Stimulated activated CD4-positive, alpha-beta T cell treated with anti-CD3 and anti-CD28 coated beads, Interleukin-2, amount 100 ng/mL, for 4 hours (primary cell): ENCODE measurements around the gene EDIL3.

Experiments
- DNase-seq: peaks from one replicate; pipeline ENCODE4 v3.0.0-alpha.2; 2020; ENCODE audit warnings: low read depth

The EDIL3 gene

DNA sequence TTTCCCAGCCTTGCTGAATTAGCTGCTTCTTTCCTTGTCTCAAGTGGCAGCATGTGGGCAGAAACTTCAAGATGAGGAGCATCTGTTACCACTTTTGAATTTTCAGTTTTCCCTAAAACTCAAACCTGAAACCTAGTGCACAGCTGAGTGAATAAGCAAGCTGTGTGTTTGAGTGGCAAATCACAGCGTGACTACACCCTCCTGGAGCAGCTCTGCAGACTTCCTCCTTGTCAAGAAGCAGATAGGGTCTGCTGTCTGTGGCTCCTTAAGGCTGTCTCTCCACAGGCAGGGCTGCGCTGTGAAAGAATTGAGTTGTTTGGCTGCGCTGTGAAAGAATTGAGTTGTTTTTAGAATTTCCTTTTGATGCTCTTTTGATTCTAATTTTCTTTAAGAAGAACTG is 484.4 kb downstream of the EDIL3 start:
- DNase-seq, result no peak

GRCh38 chr5:83899326-83899970 is 485.2 kb downstream of the EDIL3 start:
- DNase-seq, result no peak

- no peak for DNase-seq
Observed at GRCh38 chr5:83895860-83896259, 488.8 kb downstream of the EDIL3 start.

- no peak for DNase-seq
Observed at GRCh38 chr5:83891261-83891660, 493.4 kb downstream of the EDIL3 start.
